ENCODE results near the gene PNKD.

DNA sequence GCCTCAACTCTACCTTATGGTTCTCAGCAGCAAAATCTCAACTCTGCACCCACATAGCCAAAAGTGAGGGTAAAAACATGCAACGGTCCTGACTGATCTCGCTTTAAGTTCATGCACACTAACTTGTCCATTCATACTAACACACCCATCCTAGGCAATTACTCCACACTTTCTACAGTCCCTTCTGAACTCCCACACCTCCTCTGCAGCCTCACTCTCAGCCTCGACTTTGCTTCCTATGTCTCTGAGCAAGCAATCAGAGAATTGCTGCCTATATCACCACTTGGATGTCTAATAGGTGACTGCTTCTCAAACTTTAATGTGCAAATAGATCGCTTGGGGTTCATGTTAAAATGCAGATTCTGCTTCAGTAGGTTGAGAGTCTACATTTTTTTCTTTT is 29.8 kb downstream of the PNKD start:
- no peak for TF ChIP-seq POLR2A (IDR thresholded peaks at IDR 0.05; ENCODE audit: extremely low read depth, insufficient read length)
- TF ChIP-seq, protein P1, sequence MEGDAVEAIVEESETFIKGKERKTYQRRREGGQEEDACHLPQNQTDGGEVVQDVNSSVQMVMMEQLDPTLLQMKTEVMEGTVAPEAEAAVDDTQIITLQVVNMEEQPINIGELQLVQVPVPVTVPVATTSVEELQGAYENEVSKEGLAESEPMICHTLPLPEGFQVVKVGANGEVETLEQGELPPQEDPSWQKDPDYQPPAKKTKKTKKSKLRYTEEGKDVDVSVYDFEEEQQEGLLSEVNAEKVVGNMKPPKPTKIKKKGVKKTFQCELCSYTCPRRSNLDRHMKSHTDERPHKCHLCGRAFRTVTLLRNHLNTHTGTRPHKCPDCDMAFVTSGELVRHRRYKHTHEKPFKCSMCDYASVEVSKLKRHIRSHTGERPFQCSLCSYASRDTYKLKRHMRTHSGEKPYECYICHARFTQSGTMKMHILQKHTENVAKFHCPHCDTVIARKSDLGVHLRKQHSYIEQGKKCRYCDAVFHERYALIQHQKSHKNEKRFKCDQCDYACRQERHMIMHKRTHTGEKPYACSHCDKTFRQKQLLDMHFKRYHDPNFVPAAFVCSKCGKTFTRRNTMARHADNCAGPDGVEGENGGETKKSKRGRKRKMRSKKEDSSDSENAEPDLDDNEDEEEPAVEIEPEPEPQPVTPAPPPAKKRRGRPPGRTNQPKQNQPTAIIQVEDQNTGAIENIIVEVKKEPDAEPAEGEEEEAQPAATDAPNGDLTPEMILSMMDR (IDR thresholded peaks at IDR 0.05; ENCODE audit: low read depth, low read length) = no peak
- TF ChIP-seq, protein P2, sequence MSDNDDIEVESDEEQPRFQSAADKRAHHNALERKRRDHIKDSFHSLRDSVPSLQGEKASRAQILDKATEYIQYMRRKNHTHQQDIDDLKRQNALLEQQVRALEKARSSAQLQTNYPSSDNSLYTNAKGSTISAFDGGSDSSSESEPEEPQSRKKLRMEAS (IDR thresholded peaks at IDR 0.05; ENCODE audit: low read depth, low read length) = no peak
- no peak for TF ChIP-seq MYC (IDR thresholded peaks at IDR 0.05; ENCODE audit: low read depth, low read length)

Data from NB4 (cell line).